ENCODE measurements around the gene CMBL. TPM values are rescaled to one million over a fixed set of nuclear protein-coding genes. Genes with fewer than 3 reads are reported as not detected.
"Not testable (repeated sequence)": the region's sequence is repeated elsewhere in the genome, so short reads cannot be mapped to it uniquely, and the experiment has no call there.

The CMBL gene
- total and polyA plus RNA-seq, 7 donors, result 8.1 to 261 (median 21.3) TPM

- TF ChIP-seq POLR2A (IDR thresholded peaks at IDR 0.05), result no peak
- TF ChIP-seq EP300 (IDR thresholded peaks at IDR 0.05), result no peak
- no peak for TF ChIP-seq POLR2AphosphoS5 (IDR thresholded peaks at IDR 0.05)
- no peak for TF ChIP-seq CTCF (IDR thresholded peaks at IDR 0.05)
- no peaks in the 10 kb centered on the region for H3K9me3 ChIP-seq
- peaks cover 0 to 4% (median 3%) of the 10 kb centered on the region in 4 donors for H3K4me1 ChIP-seq
- DNase-seq, result no peak
- 85 to 89% methylated on average over 10 of the region's 10 CpGs for WGBS, 2 donors
- no peaks in the 10 kb centered on the region for H3K36me3 ChIP-seq
- H3K27ac ChIP-seq, result no peak overlapping the region
- no peak overlapping the region for H3K4me3 ChIP-seq
- intact Hi-C loops (cut with DNase I), result no loop called here
- H3K27me3 ChIP-seq, result no peaks in the 10 kb centered on the region
Observed at GRCh38 chr5:10311595-10312425, 4.1 kb upstream of the CMBL start.

GRCh38 chr5:10310835-10311570 is 3.3 kb upstream of the CMBL start:
- peaks cover 0 to 13% (median 10%) of the 10 kb centered on the region in 4 donors for H3K4me1 ChIP-seq
- 76 to 88% methylated on average over 8 of the region's 8 CpGs for WGBS, 2 donors
- not testable (repeated sequence) for H3K27ac ChIP-seq

GRCh38 chr5:10310066-10310779 is 2.5 kb upstream of the CMBL start:
- no peak overlapping the region for H3K27ac ChIP-seq
- H3K4me3 ChIP-seq, result no peak overlapping the region
- H3K27me3 ChIP-seq, result no peaks in the 10 kb centered on the region
- peaks cover 0 to 14% (median 11%) of the 10 kb centered on the region in 4 donors for H3K4me1 ChIP-seq
- H3K9me3 ChIP-seq, result no peaks in the 10 kb centered on the region
- DNase-seq, result no peak
- no peaks in the 10 kb centered on the region for H3K36me3 ChIP-seq
- TF ChIP-seq EP300 (IDR thresholded peaks at IDR 0.05) (no peak), POLR2A (IDR thresholded peaks at IDR 0.05) (no peak), CTCF (IDR thresholded peaks at IDR 0.05) (no peak), POLR2AphosphoS5 (IDR thresholded peaks at IDR 0.05) (no peak)
- intact Hi-C loops (cut with DNase I), result no loop called here
- WGBS, 2 donors, result 43 to 67% methylated on average over 8 of the region's 8 CpGs

More at GRCh38 chr5:10310835-10311570, 3.3 kb upstream of the CMBL start:
- intact Hi-C loops (cut with DNase I); H3K36me3 ChIP-seq; DNase-seq; H3K4me3 ChIP-seq; H3K9me3 ChIP-seq; H3K27me3 ChIP-seq: not testable (repeated sequence)

- no peaks in the 10 kb centered on the region for H3K9me3 ChIP-seq
- no peak for DNase-seq
- intact Hi-C loops (cut with DNase I), result loop anchor here (5.0 kb wide), 1 partner anchor 43 kb away; the partner anchor contains the start of gene MARCHF6
- no peak overlapping the region for H3K4me3 ChIP-seq
- no peak overlapping the region for H3K27ac ChIP-seq
- H3K4me1 ChIP-seq, result peaks cover 0 to 14% (median 11%) of the 10 kb centered on the region in 4 donors
- TF ChIP-seq POLR2AphosphoS5 (IDR thresholded peaks at IDR 0.05) (no peak), EP300 (IDR thresholded peaks at IDR 0.05) (no peak), POLR2A (IDR thresholded peaks at IDR 0.05) (no peak), CTCF (IDR thresholded peaks at IDR 0.05) (no peak)
- no peaks in the 10 kb centered on the region for H3K27me3 ChIP-seq
- no peaks in the 10 kb centered on the region for H3K36me3 ChIP-seq
- WGBS, 2 donors, result 72 to 88% methylated on average over 6 of the region's 6 CpGs
Observed at GRCh38 chr5:10308844-10309243, 1.1 kb upstream of the CMBL start.
